GM19397 (cell line): ENCODE results near the gene INTS6.

ENCODE experiments used
- ATAC-seq: cut with Tn5 transposase; IDR thresholded peaks from one replicate; pipeline ENCODE4 v1.9.1; 2021; ENCODE audit warnings: mild to moderate bottlenecking, moderate library complexity; ENCODE audit not compliant: unreplicated experiment

INTS6 gene

GRCh38 chr13:51455532-51455931, 2.7 kb upstream of the INTS6 start:
- ATAC-seq = no peak

GRCh38 chr13:51453959-51454703, 1.3 kb upstream of the INTS6 start:
- no peak for ATAC-seq

GRCh38 chr13:51453207-51453958, 547 bp upstream of the INTS6 start:
- ATAC-seq = peak; percentile 51

- ATAC-seq = peak; percentile 29
Measured at GRCh38 chr13:51451467-51452360, 1.1 kb downstream of the INTS6 start.

- ATAC-seq = no peak
Measured at GRCh38 chr13:51451134-51451466, 1.7 kb downstream of the INTS6 start.

- no peak for ATAC-seq
Measured at GRCh38 chr13:51449018-51449417, 3.8 kb downstream of the INTS6 start.

GRCh38 chr13:51444922-51445321, 7.9 kb downstream of the INTS6 start:
- ATAC-seq = no peak

- no peak for ATAC-seq
Measured at GRCh38 chr13:51440381-51440780, 12.5 kb downstream of the INTS6 start.

GRCh38 chr13:51437550-51438127, 15.2 kb downstream of the INTS6 start:
- no peak for ATAC-seq

GRCh38 chr13:51435002-51435578, 17.7 kb downstream of the INTS6 start:
- ATAC-seq = no peak

- ATAC-seq = no peak
Measured at GRCh38 chr13:51432576-51432975, 20.3 kb downstream of the INTS6 start.

- no peak for ATAC-seq
Measured at GRCh38 chr13:51426982-51427381, 25.9 kb downstream of the INTS6 start.

- ATAC-seq = no peak
Measured at GRCh38 chr13:51425410-51426042, 27.3 kb downstream of the INTS6 start.

- no peak for ATAC-seq
Measured at GRCh38 chr13:51423766-51424165, 29.1 kb downstream of the INTS6 start.

- ATAC-seq = no peak
Measured at GRCh38 chr13:51422484-51422883, 30.4 kb downstream of the INTS6 start.

- no peak for ATAC-seq
Measured at GRCh38 chr13:51420681-51421490, 31.9 kb downstream of the INTS6 start.

- ATAC-seq = peak; percentile 57
Measured at GRCh38 chr13:51419001-51419636, 33.7 kb downstream of the INTS6 start.

- ATAC-seq = no peak
Measured at GRCh38 chr13:51417716-51418115, 35.1 kb downstream of the INTS6 start.

GRCh38 chr13:51416107-51416506, 36.7 kb downstream of the INTS6 start:
- no peak for ATAC-seq
